ENCODE results near the gene AKR7A2. TPM values are rescaled to one million over a fixed set of nuclear protein-coding genes. Genes with fewer than 3 reads are reported as not detected.
A peak's percentile ranks its signal among the peaks of the same experiment; 100 is the strongest.
"Not testable (repeated sequence)": the region's sequence is repeated elsewhere in the genome, so short reads cannot be mapped to it uniquely, and the experiment has no call there.

AKR7A2 gene
- total and polyA plus RNA-seq, 2 experiments from 2014 or later: 20.8 to 53.6 TPM

- H3K9me3 Mint-ChIP-seq; H3K27ac Mint-ChIP-seq; H3K36me3 ChIP-seq (ENCODE audit: insufficient read depth); H3K4me1 Mint-ChIP-seq; H4K20me1 ChIP-seq (replicated peaks; ENCODE audit: insufficient read depth); H3K4me1 ChIP-seq (ENCODE audit: insufficient read depth); H3K79me2 ChIP-seq (replicated peaks; ENCODE audit: insufficient read depth); H3F3A ChIP-seq (replicated peaks; ENCODE audit: low read depth); H3K27ac ChIP-seq (ENCODE audit: low read depth); H3K9me2 ChIP-seq (ENCODE audit: insufficient read depth); H3K36me3 Mint-ChIP-seq (ENCODE audit: low read depth): not testable (repeated sequence)
- peak overlapping the region; percentile 95 for H2AFZ ChIP-seq
- Mint-ChIP-seq H3K27me3 (ENCODE audit: insufficient read depth, low read depth, poor library complexity) (peaks cover 34% of the 10 kb centered on the region), H3K4me3 (peak overlapping the region; percentile 62)
- H3K4me2 ChIP-seq: peak overlapping the region; percentile 76
- peak; percentile 83 for ATAC-seq
- DNase-seq (ENCODE audit: low spot score): peak; percentile 49
- H3K4me3 ChIP-seq: peak overlapping the region; percentile 51
- TF ChIP-seq, protein P1, sequence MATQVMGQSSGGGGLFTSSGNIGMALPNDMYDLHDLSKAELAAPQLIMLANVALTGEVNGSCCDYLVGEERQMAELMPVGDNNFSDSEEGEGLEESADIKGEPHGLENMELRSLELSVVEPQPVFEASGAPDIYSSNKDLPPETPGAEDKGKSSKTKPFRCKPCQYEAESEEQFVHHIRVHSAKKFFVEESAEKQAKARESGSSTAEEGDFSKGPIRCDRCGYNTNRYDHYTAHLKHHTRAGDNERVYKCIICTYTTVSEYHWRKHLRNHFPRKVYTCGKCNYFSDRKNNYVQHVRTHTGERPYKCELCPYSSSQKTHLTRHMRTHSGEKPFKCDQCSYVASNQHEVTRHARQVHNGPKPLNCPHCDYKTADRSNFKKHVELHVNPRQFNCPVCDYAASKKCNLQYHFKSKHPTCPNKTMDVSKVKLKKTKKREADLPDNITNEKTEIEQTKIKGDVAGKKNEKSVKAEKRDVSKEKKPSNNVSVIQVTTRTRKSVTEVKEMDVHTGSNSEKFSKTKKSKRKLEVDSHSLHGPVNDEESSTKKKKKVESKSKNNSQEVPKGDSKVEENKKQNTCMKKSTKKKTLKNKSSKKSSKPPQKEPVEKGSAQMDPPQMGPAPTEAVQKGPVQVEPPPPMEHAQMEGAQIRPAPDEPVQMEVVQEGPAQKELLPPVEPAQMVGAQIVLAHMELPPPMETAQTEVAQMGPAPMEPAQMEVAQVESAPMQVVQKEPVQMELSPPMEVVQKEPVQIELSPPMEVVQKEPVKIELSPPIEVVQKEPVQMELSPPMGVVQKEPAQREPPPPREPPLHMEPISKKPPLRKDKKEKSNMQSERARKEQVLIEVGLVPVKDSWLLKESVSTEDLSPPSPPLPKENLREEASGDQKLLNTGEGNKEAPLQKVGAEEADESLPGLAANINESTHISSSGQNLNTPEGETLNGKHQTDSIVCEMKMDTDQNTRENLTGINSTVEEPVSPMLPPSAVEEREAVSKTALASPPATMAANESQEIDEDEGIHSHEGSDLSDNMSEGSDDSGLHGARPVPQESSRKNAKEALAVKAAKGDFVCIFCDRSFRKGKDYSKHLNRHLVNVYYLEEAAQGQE (IDR thresholded peaks at IDR 0.05; ENCODE audit: unreplicated experiment): peak; percentile 45
- peaks cover 34% of the 10 kb centered on the region for H3K27me3 ChIP-seq (ENCODE audit: insufficient read depth)
Measured at GRCh38 chr1:19273844-19274531, 38.0 kb downstream of the AKR7A2 start.

DNA sequence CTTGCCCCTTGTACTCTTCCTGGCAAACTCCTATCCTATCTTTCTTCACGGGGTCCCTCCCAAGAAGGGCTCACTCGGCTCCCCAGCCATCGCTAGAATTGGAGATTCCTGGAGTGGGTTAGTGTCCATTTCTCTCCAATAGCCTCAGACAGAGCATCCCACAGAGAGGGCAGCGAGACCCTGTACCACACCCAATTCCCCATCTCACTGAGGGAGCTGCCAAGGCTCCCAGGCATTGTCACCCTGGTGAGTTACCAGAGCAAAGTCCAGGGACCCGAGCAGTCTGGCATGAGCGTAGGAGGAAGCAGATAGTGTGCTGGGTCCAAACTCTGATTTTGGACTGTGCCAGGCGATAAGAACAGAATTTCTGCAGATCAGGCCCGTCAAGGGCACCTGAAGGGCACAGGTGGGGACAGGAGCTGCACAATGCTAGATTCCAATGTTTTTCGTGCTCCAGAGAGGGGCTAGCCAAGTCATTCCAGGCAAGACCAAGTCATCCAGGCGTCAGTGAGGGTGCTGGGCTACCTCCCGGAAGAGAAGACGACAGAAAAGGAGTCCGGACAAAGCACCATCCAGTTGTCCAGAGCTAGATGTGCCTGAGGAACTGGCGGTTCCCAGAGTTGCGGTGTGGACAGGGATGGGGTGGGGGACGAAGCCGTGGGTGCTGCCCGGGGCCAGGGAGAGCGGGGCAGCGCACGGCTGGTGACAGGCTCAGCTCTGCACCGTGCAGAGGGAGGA, 38.7 kb downstream of the AKR7A2 start:
- Histone ChIP-seq H3K4me3 (peak overlapping the region; percentile 51; the same call in 1 of the 2 replicates), H3K79me2 (replicated peaks; ENCODE audit: insufficient read depth) (no peaks in the 10 kb centered on the region), H4K20me1 (replicated peaks; ENCODE audit: insufficient read depth) (no peaks in the 10 kb centered on the region), H2AFZ (peak overlapping the region; percentile 80; the same call in 1 of the 2 replicates), H3K9me2 (ENCODE audit: insufficient read depth) (no peaks in the 10 kb centered on the region), H3K4me1 (ENCODE audit: insufficient read depth) (no peaks in the 10 kb centered on the region), H3K27me3 (ENCODE audit: insufficient read depth) (peaks cover 34% of the 10 kb centered on the region), H3K27ac (ENCODE audit: low read depth) (no peak overlapping the region), H3K36me3 (ENCODE audit: insufficient read depth) (no peaks in the 10 kb centered on the region), H3K4me2 (peak overlapping the region; percentile 76; the same call in 1 of the 2 replicates), H3F3A (replicated peaks; ENCODE audit: low read depth) (no peaks in the 10 kb centered on the region)
- Mint-ChIP-seq H3K4me1 (peaks cover 3% of the 10 kb centered on the region; the same call in 1 of the 3 replicates), H3K4me3 (peak overlapping the region; percentile 50), H3K36me3 (ENCODE audit: low read depth) (peaks cover 2% of the 10 kb centered on the region; the same call in 2 of the 3 replicates), H3K27me3 (ENCODE audit: insufficient read depth, low read depth, poor library complexity) (peaks cover 35% of the 10 kb centered on the region), H3K27ac (no peak overlapping the region), H3K9me3 (peaks cover 3% of the 10 kb centered on the region; the same call in 2 of the 3 replicates)
- ATAC-seq: peak; percentile 73
- TF ChIP-seq JUNB (IDR thresholded peaks at IDR 0.05; ENCODE audit: unreplicated experiment): no peak
- TF ChIP-seq EZH2phosphoT487 (IDR thresholded peaks at IDR 0.05; ENCODE audit: unreplicated experiment): no peak
- no peak for TF ChIP-seq ZNF331 (CRISPR knock-in tag; IDR thresholded peaks at IDR 0.05; ENCODE audit: low read depth)
- TF ChIP-seq EZH2 (IDR thresholded peaks at IDR 0.05; ENCODE audit: low read depth, unreplicated experiment): no peak
- TF ChIP-seq ZNF114 (CRISPR knock-in tag; IDR thresholded peaks at IDR 0.05): no peak
- no peak for DNase-seq (ENCODE audit: low spot score)
